Testis (tissue), 3 donors: ENCODE measurements around the gene CACNA2D4. TPM values are rescaled to one million over a fixed set of nuclear protein-coding genes. Genes with fewer than 3 reads are reported as not detected.
A peak's percentile ranks its signal among the peaks of the same experiment; 100 is the strongest.

Experiments used
- DNase-seq: peaks from one replicate; pipeline ENCODE4 v3.0.0-alpha.2; 2019
- H3K27ac ChIP-seq, 2 donors: fragments of 200-600 bp; sonication (generic); one replicate each; pipeline ENCODE4 v1.5.1; 2019
- H3K27me3 ChIP-seq: fragments of 200-600 bp; sonication (generic); one replicate; pipeline ENCODE4 v1.5.1; 2019
- H3K36me3 ChIP-seq: fragments of 200-600 bp; sonication (generic); one replicate; pipeline ENCODE4 v1.5.1; 2017; ENCODE audit warnings: low read depth; ENCODE audit errors: missing control alignments
- H3K4me1 ChIP-seq: fragments of 200-600 bp; sonication (generic); one replicate; pipeline ENCODE4 v1.5.1; 2019
- H3K4me3 ChIP-seq, 2 donors: fragments of 200-600 bp; sonication (generic); one replicate each; pipeline ENCODE4 v1.5.1; 2017 to 2019
- H3K9me3 ChIP-seq: fragments of 200-600 bp; sonication (generic); one replicate; pipeline ENCODE4 v1.5.1; 2017
- CTCF ChIP-seq, 3 experiments: fragments of 450-650 bp in 2 of 3; fragments of 200-600 bp in 1 of 3; sonication (generic) in 1 of 3; IDR thresholded peaks; one replicate each; pipeline ENCODE4 v1.5.1; 2016 to 2019; ENCODE audit warnings: antibody characterized with exemption in 3 of 3, mild to moderate bottlenecking in 2 of 3, moderate library complexity in 1 of 3
- POLR2A ChIP-seq: fragments of 450-650 bp; IDR thresholded peaks from one replicate; pipeline ENCODE4 v1.6.1; 2017; ENCODE audit warnings: antibody characterized with exemption, mild to moderate bottlenecking, moderate library complexity
- WGBS, 2 donors: methylation state at CpG; one replicate each; pipeline ENCODE4 v1.1.5; 2018; 5-methylcytosine and 5-hydroxymethylcytosine counted together
- intact Hi-C: fragments of 100-400 bp; cut with DNase I; formaldehyde crosslinking; loops from one replicate; pipeline ENCODE4 v1.15.1; 2023; ENCODE audit warnings: low total_unique reads
- polyA plus RNA-seq: library from polyadenylated mRNA; stranded (reverse); fragments of 350-450 nt; fragmentation: Illumina TruSeq; extraction: RNeasy Lipid Tissue Mini Kit (QIAGEN cat#74804); gene quantifications from one replicate; pipeline ENCODE4 v1.2.3, GENCODE V29; 2014; ENCODE audit warnings: low read depth, low replicate concordance; ENCODE audit not compliant: insufficient read depth
- total RNA-seq, 2 donors: library from RNA; depleted of rRNA; stranded (reverse); fragments of >200 nt; gene quantifications; one replicate each; pipeline ENCODE4 v1.2.3, GENCODE V29; 2016

Gene CACNA2D4
- total and polyA plus RNA-seq, 3 donors from 2014 or later = 10.8 to 18.3 (median 15.8) TPM

GRCh38 chr12:1767407-1768090 lies 150.9 kb downstream of the CACNA2D4 start:
- Histone ChIP-seq H3K27ac (no peak overlapping the region), H3K9me3 (no peaks in the 10 kb centered on the region), H3K27me3 (no peaks in the 10 kb centered on the region), H3K36me3 (no peaks in the 10 kb centered on the region), H3K4me1 (no peaks in the 10 kb centered on the region), H3K4me3 (no peak overlapping the region)
- intact Hi-C loops = no loop called here
- WGBS, 2 donors = 95 to 100% methylated on average over 1 of the region's 1 CpG
- no peak for DNase-seq
- TF ChIP-seq POLR2A = no peak
- no peak for TF ChIP-seq CTCF (IDR thresholded peaks at IDR 0.05)

- intact Hi-C loops = no loop called here
- no peaks in the 10 kb centered on the region for H3K27me3 ChIP-seq
Measured at GRCh38 chr12:1766110-1766509, 152.3 kb downstream of the CACNA2D4 start.

GRCh38 chr12:1763153-1763552 lies 155.3 kb downstream of the CACNA2D4 start:
- intact Hi-C loops = no loop called here
- no peak overlapping the region for H3K4me3 ChIP-seq
- H3K27ac ChIP-seq = no peak overlapping the region
- WGBS, 2 donors = 86 to 90% methylated on average over 2 of the region's 2 CpGs
- TF ChIP-seq POLR2A = no peak
- TF ChIP-seq CTCF (IDR thresholded peaks at IDR 0.05) = no peak
- H3K4me1 ChIP-seq = peaks cover 10% of the 10 kb centered on the region
- H3K27me3 ChIP-seq = no peaks in the 10 kb centered on the region
- H3K36me3 ChIP-seq = no peaks in the 10 kb centered on the region
- H3K9me3 ChIP-seq = no peaks in the 10 kb centered on the region
- DNase-seq = no peak

More at GRCh38 chr12:1766110-1766509, 152.3 kb downstream of the CACNA2D4 start:
- TF ChIP-seq POLR2A (no peak), CTCF (IDR thresholded peaks at IDR 0.05) (no peak)
- no peak for DNase-seq
- no peak overlapping the region for H3K27ac ChIP-seq
- H3K4me1 ChIP-seq = peaks cover 3% of the 10 kb centered on the region
- H3K4me3 ChIP-seq = no peak overlapping the region
- WGBS, 2 donors = 89 to 96% methylated on average over 1 of the region's 1 CpG
- no peaks in the 10 kb centered on the region for H3K36me3 ChIP-seq
- H3K9me3 ChIP-seq = no peaks in the 10 kb centered on the region

- Histone ChIP-seq H3K27me3 (no peaks in the 10 kb centered on the region), H3K4me1 (peaks cover 10% of the 10 kb centered on the region), H3K27ac (peak overlapping the region; percentile 18 to 63), H3K9me3 (no peaks in the 10 kb centered on the region), H3K36me3 (no peaks in the 10 kb centered on the region), H3K4me3 (no peak overlapping the region)
- intact Hi-C loops = no loop called here
- WGBS, 2 donors = 61 to 62% methylated on average over 3 of the region's 3 CpGs
- DNase-seq = no peak
- TF ChIP-seq CTCF (IDR thresholded peaks at IDR 0.05) (no peak), POLR2A (no peak)
Measured at GRCh38 chr12:1761857-1762256, 156.6 kb downstream of the CACNA2D4 start.
